Skeletal muscle satellite cell (primary cell): ENCODE data around the gene SMARCA2.

ENCODE experiments used
- H3K27me3 ChIP-seq: 2 replicates; pipeline ENCODE4 v1.7.0; 2013; ENCODE audit warnings: low read length; ENCODE audit not compliant: control insufficient read depth, insufficient read depth
- H3K36me3 ChIP-seq: 2 replicates; pipeline ENCODE4 v1.7.0; 2013; ENCODE audit warnings: mild to moderate bottlenecking, control low read depth, low read length; ENCODE audit not compliant: insufficient read depth
- H3K4me1 ChIP-seq: 2 replicates; pipeline ENCODE4 v1.7.0; 2013; ENCODE audit warnings: low read length; ENCODE audit not compliant: control insufficient read depth, insufficient read depth
- H3K4me2 ChIP-seq: 2 replicates; pipeline ENCODE4 v1.7.0; 2013; ENCODE audit warnings: mild to moderate bottlenecking, low read length
- H3K4me3 ChIP-seq: 2 replicates; pipeline ENCODE4 v1.7.0; 2013; ENCODE audit warnings: low read length
- H3K9ac ChIP-seq: 2 replicates; pipeline ENCODE4 v1.7.0; 2013; ENCODE audit warnings: mild to moderate bottlenecking, low read depth, low read length, moderate library complexity
- H3K9me3 ChIP-seq: replicated peaks from 2 replicates; pipeline ENCODE4 v1.7.0; 2013; ENCODE audit warnings: mild to moderate bottlenecking, control low read depth, low read length

Gene SMARCA2

GRCh38 chr9:2047144-2047671, 32.1 kb downstream of the SMARCA2 start:
- Histone ChIP-seq H3K9ac (no peak overlapping the region), H3K4me3 (no peak overlapping the region), H3K36me3 (peaks cover 12% of the 10 kb centered on the region), H3K4me2 (no peak overlapping the region), H3K27me3 (no peaks in the 10 kb centered on the region), H3K4me1 (peaks cover 12% of the 10 kb centered on the region), H3K9me3 (no peaks in the 10 kb centered on the region)

GRCh38 chr9:2047916-2048315, 32.8 kb downstream of the SMARCA2 start:
- Histone ChIP-seq H3K9ac (no peak overlapping the region), H3K4me2 (no peak overlapping the region), H3K4me1 (peaks cover 13% of the 10 kb centered on the region), H3K36me3 (peaks cover 12% of the 10 kb centered on the region), H3K4me3 (no peak overlapping the region), H3K27me3 (no peaks in the 10 kb centered on the region), H3K9me3 (no peaks in the 10 kb centered on the region)

- peaks cover 5% of the 10 kb centered on the region for H3K36me3 ChIP-seq
Observed at GRCh38 chr9:2050236-2050635, 35.1 kb downstream of the SMARCA2 start.

GRCh38 chr9:2053883-2054845, 39.0 kb downstream of the SMARCA2 start:
- H3K4me3 ChIP-seq, result peak overlapping the region; percentile 33
- H3K4me1 ChIP-seq, result peaks cover 53% of the 10 kb centered on the region
- peak overlapping the region; percentile 69 for H3K9ac ChIP-seq
- H3K36me3 ChIP-seq, result peaks cover 13% of the 10 kb centered on the region
- H3K9me3 ChIP-seq, result no peaks in the 10 kb centered on the region
- H3K4me2 ChIP-seq, result peak overlapping the region; percentile 74
- H3K27me3 ChIP-seq, result no peaks in the 10 kb centered on the region

More at GRCh38 chr9:2050236-2050635, 35.1 kb downstream of the SMARCA2 start:
- Histone ChIP-seq H3K9ac (no peak overlapping the region), H3K4me3 (no peak overlapping the region), H3K4me1 (peaks cover 36% of the 10 kb centered on the region), H3K9me3 (no peaks in the 10 kb centered on the region), H3K4me2 (no peak overlapping the region), H3K27me3 (no peaks in the 10 kb centered on the region)

GRCh38 chr9:2055203-2055658, 40.1 kb downstream of the SMARCA2 start:
- Histone ChIP-seq H3K9me3 (no peaks in the 10 kb centered on the region), H3K4me3 (no peak overlapping the region)

GRCh38 chr9:2059274-2059929, 44.3 kb downstream of the SMARCA2 start:
- no peaks in the 10 kb centered on the region for H3K9me3 ChIP-seq
- peaks cover 35% of the 10 kb centered on the region for H3K4me1 ChIP-seq
- peak overlapping the region; percentile 46 for H3K4me2 ChIP-seq
- H3K4me3 ChIP-seq, result no peak overlapping the region
- H3K36me3 ChIP-seq, result peaks cover 32% of the 10 kb centered on the region
- H3K9ac ChIP-seq, result no peak overlapping the region
- no peaks in the 10 kb centered on the region for H3K27me3 ChIP-seq

More at GRCh38 chr9:2055203-2055658, 40.1 kb downstream of the SMARCA2 start:
- no peaks in the 10 kb centered on the region for H3K27me3 ChIP-seq
- peak overlapping the region; percentile 74 for H3K4me2 ChIP-seq
- H3K9ac ChIP-seq, result peak overlapping the region; percentile 44
- H3K36me3 ChIP-seq, result peaks cover 13% of the 10 kb centered on the region
- peaks cover 59% of the 10 kb centered on the region for H3K4me1 ChIP-seq

GRCh38 chr9:2060424-2060823, 45.3 kb downstream of the SMARCA2 start:
- Histone ChIP-seq H3K4me2 (no peak overlapping the region), H3K4me3 (no peak overlapping the region), H3K9me3 (no peaks in the 10 kb centered on the region), H3K9ac (no peak overlapping the region), H3K27me3 (no peaks in the 10 kb centered on the region), H3K36me3 (peaks cover 32% of the 10 kb centered on the region), H3K4me1 (peaks cover 25% of the 10 kb centered on the region)

- no peak overlapping the region for H3K4me2 ChIP-seq
- peaks cover 26% of the 10 kb centered on the region for H3K36me3 ChIP-seq
- no peaks in the 10 kb centered on the region for H3K9me3 ChIP-seq
- H3K9ac ChIP-seq, result no peak overlapping the region
- peaks cover 6% of the 10 kb centered on the region for H3K4me1 ChIP-seq
- H3K27me3 ChIP-seq, result no peaks in the 10 kb centered on the region
- no peak overlapping the region for H3K4me3 ChIP-seq
Observed at GRCh38 chr9:2065704-2066103, 50.6 kb downstream of the SMARCA2 start.

- peaks cover 6% of the 10 kb centered on the region for H3K4me1 ChIP-seq
- H3K27me3 ChIP-seq, result no peaks in the 10 kb centered on the region
- H3K36me3 ChIP-seq, result peaks cover 25% of the 10 kb centered on the region
- H3K4me3 ChIP-seq, result no peak overlapping the region
- no peak overlapping the region for H3K9ac ChIP-seq
- H3K4me2 ChIP-seq, result no peak overlapping the region
- no peaks in the 10 kb centered on the region for H3K9me3 ChIP-seq
Observed at GRCh38 chr9:2066312-2067273, 51.4 kb downstream of the SMARCA2 start.

- Histone ChIP-seq H3K9ac (no peak overlapping the region), H3K9me3 (no peaks in the 10 kb centered on the region), H3K4me1 (no peaks in the 10 kb centered on the region), H3K36me3 (peaks cover 63% of the 10 kb centered on the region), H3K4me3 (no peak overlapping the region), H3K27me3 (no peaks in the 10 kb centered on the region), H3K4me2 (no peak overlapping the region)
Observed at GRCh38 chr9:2072752-2073405, 57.7 kb downstream of the SMARCA2 start.
